Activated CD4-positive, alpha-beta T cell treated with anti-CD3 and anti-CD28 coated beads, Interleukin-2, Interleukin-4, amounts not matched to agents 100 ng/mL and 50 ng/mL, durations not matched to agents 16 hours and 8 hours (primary cell): ENCODE results near the gene DOHH.

Source experiments
- DNase-seq: peaks from one replicate; pipeline ENCODE4 v3.0.0-alpha.2; 2020; ENCODE audit warnings: low spot score

Gene DOHH

GRCh38 chr19:3441089-3441985, 59.1 kb downstream of the DOHH start:
- no peak for DNase-seq
